Common myeloid progenitor, CD34-positive (primary cell): ENCODE measurements around the gene HAUS2.

Source experiments
- CTCF ChIA-PET: fragments of 350-600 bp; sonication (Branson Sonifier 250); formaldehyde crosslinking; loops from one replicate; lab custom pipeline; 2021; ENCODE audit warnings: antibody characterized with exemption; lab: Charles Lee
- POLR2A ChIA-PET: fragments of 350-600 bp; sonication (Branson Sonifier 250); formaldehyde crosslinking; loops from one replicate; lab custom pipeline; 2021; ENCODE audit warnings: antibody characterized with exemption; lab: Charles Lee
- DNase-seq, 3 donors: peaks; one replicate each; pipeline versions ENCODE4 v3.0.0 to v3.0.0-alpha.2; 2013
- H3K27ac ChIP-seq, 2 experiments: 1 replicate in 1 of 2; 2 replicates in 1 of 2; pipeline ENCODE4 v1.7.0; 2013; ENCODE audit warnings: inconsistent platforms in 2 of 2, low read length in 2 of 2, mild to moderate bottlenecking in 2 of 2, low read depth in 1 of 2, moderate library complexity in 1 of 2; ENCODE audit not compliant: severe bottlenecking in 2 of 2, insufficient read depth in 1 of 2, poor library complexity in 1 of 2
- H3K27me3 ChIP-seq, 5 experiments: replicated peaks in 2 of 5; 1 replicate in 3 of 5; 2 replicates in 2 of 5; pipeline versions ENCODE4 v1.6.1 to v1.7.0; 2013; ENCODE audit warnings: low read length in 4 of 5, mild to moderate bottlenecking in 2 of 5, moderate library complexity in 2 of 5, inconsistent platforms in 1 of 5; ENCODE audit not compliant: insufficient read depth in 5 of 5, control insufficient read depth in 4 of 5
- H3K36me3 ChIP-seq, 4 experiments: 1 replicate in 2 of 4; 2 replicates in 2 of 4; pipeline versions ENCODE4 v1.6.1 to v1.7.0; 2013; ENCODE audit warnings: low read length in 3 of 4, control low read depth in 1 of 4, mild to moderate bottlenecking in 1 of 4; ENCODE audit not compliant: control insufficient read depth in 4 of 4, insufficient read depth in 4 of 4
- H3K4me1 ChIP-seq, 4 experiments: 1 replicate in 3 of 4; 2 replicates in 1 of 4; pipeline versions ENCODE4 v1.6.1 to v1.7.1; 2013; ENCODE audit warnings: low read length in 3 of 4, mild to moderate bottlenecking in 3 of 4, control low read depth in 1 of 4, inconsistent platforms in 1 of 4, moderate library complexity in 1 of 4; ENCODE audit not compliant: control insufficient read depth in 4 of 4, insufficient read depth in 4 of 4; ENCODE audit errors: control extremely low read depth in 1 of 4
- H3K4me3 ChIP-seq, 7 experiments: 1 replicate in 4 of 7; 2 replicates in 3 of 7; pipeline versions ENCODE4 v1.5.1 to v1.7.0; 2013; ENCODE audit warnings: mild to moderate bottlenecking in 7 of 7, low read length in 6 of 7, moderate library complexity in 6 of 7, inconsistent platforms in 2 of 7, low read depth in 2 of 7, control low read depth in 1 of 7; ENCODE audit not compliant: insufficient read depth in 4 of 7, control insufficient read depth in 1 of 7; ENCODE audit errors: extremely low read depth in 1 of 7
- H3K9me3 ChIP-seq, 5 experiments: 1 replicate in 4 of 5; 2 replicates in 1 of 5; pipeline versions ENCODE4 v1.6.1 to v1.7.1; 2013; ENCODE audit warnings: low read length in 4 of 5, mild to moderate bottlenecking in 2 of 5, inconsistent platforms in 1 of 5, low read depth in 1 of 5, moderate library complexity in 1 of 5; ENCODE audit not compliant: control insufficient read depth in 4 of 5, insufficient read depth in 2 of 5; ENCODE audit errors: control extremely low read depth in 1 of 5
- WGBS: methylation state at CpG from one replicate; pipeline ENCODE4 v1.1.5; 2013; ENCODE audit not compliant: insufficient coverage; 5-methylcytosine and 5-hydroxymethylcytosine counted together

Gene HAUS2

GRCh38 chr15:42581272-42581730 is 32.7 kb downstream of the HAUS2 start:
- H3K27me3 ChIP-seq: no peaks in the 10 kb centered on the region
- WGBS: 2% methylated on average over 17 of the region's 37 CpGs
- peaks cover 2 to 10% (median 5%) of the 10 kb centered on the region in 4 experiments for H3K36me3 ChIP-seq
- ChIA-PET POLR2A (interaction anchor here (0.6 to 1.8 kb wide), 6 partner anchors 10 to 50 kb away, joined by 3 to 8 read pairs (median 6); no protein-coding TSS in a partner anchor), CTCF (interaction anchor here (0.7 to 8.1 kb wide), 5 partner anchors 9 to 41 kb away, joined by 3 to 46 read pairs (median 4); no protein-coding TSS in a partner anchor)
- peak overlapping the region in 1 of 2 experiments; percentile 20 for H3K27ac ChIP-seq
- peaks cover 25 to 76% (median 61%) of the 10 kb centered on the region in 4 experiments for H3K4me1 ChIP-seq
- peak; percentile 79 to 92 (median 88) for DNase-seq
- H3K9me3 ChIP-seq: no peaks in the 10 kb centered on the region
- H3K4me3 ChIP-seq: peak overlapping the region; percentile 56 to 86 (median 68)

DNA sequence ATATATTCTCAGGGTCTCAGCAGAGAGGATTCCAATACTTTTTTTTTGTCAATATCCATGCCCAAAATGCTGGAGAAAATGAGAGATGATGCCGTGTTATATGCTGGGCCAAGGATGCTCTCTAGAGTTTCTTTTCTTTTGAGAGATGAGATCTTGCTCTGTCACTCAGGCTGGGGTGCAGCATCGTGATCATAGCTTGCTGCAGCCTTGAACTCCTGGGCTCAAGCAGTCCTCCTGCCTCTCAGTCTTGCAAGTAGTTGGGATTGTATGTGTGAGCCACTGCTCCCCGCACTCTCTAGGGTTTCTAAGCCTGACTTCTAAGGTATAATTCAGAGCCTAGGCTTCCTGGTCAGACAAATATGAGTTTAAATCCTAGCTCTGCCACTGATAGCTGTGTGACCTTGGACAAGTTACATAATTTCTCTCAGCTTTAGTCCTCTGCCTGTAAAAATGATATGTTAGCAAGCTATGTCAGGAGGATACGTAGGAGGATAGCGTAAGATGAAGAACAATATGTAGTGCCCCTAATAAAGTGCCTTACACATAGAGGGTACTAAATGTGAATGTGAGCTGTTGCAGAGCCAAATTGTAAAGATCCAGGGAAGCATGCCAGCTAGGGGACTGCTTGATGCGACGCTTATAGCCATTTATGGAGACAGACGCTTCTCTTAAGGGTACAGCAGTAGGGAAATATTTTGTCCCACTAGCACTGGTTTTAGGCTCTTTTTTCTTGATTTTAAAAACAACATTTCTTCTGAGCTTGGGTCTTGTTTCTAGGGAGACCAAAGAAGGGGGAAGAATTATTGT is 34.1 kb downstream of the HAUS2 start:
- Histone ChIP-seq H3K9me3 (no peaks in the 10 kb centered on the region), H3K27ac (no peak overlapping the region), H3K4me3 (peak overlapping the region in 1 of 7 experiments; percentile 18), H3K36me3 (peaks cover 3 to 13% (median 6%) of the 10 kb centered on the region in 4 experiments), H3K27me3 (no peaks in the 10 kb centered on the region), H3K4me1 (peaks cover 19 to 62% (median 47%) of the 10 kb centered on the region in 4 experiments)
- POLR2A ChIA-PET: interaction anchor here (1.3 to 2.1 kb wide), 3 partner anchors 21 to 25 kb away, joined by 5 to 8 read pairs (median 5); no protein-coding TSS in a partner anchor
- CTCF ChIA-PET: interaction anchor here (0.7 to 8.1 kb wide), 12 partner anchors 8 to 75 kb away, joined by 3 to 46 read pairs (median 4); no protein-coding TSS in a partner anchor
- DNase-seq: no peak
- WGBS: 88% methylated on average over 6 of the region's 8 CpGs

DNA sequence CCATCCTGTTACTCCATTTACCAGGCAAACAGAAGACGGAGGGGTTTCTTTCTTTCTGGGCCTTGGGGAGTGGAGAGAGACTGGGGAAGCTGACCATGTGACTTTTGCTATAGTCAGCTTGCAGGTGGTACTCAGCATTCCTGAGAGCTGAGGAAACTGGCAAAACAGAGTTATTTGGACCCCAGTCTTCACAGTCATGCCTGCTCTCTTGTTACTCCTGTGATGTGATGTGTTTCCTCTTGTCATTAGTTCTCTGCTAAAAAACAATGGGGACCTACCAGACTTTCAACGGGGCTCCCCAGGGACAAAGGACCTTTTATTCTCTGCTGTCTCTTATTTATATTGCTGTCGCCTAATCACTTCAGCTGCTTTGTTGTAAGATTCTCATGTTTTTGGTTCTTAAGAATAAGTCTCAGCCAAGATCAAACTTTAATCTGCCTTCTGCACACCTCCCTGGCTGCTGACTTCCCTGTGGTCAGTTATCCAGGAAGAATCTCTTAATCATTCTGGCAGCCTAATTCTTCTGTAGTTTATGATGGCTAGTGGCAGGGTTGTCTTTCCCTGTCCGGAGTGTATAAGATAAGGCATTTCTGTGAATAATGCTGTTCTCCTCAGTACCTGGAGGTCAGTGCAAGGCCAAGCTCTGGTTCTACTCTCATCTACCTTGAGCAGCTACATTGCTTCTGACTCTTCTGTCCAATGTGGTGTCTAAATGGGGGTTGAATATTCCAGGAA is 35.6 kb downstream of the HAUS2 start:
- ChIA-PET CTCF (interaction anchor here (1.3 to 8.1 kb wide), 8 partner anchors 8 to 65 kb away, joined by 3 to 46 read pairs (median 5); partner anchors contain the start of gene STARD9), POLR2A (interaction anchor here (0.6 to 2.1 kb wide), 4 partner anchors 9 to 1040 kb away, joined by 3 to 8 read pairs (median 4); partner anchors contain the start of genes RPAP1 and STARD9)
- Histone ChIP-seq H3K27me3 (no peaks in the 10 kb centered on the region), H3K27ac (peak overlapping the region in 1 of 2 experiments; percentile 56), H3K36me3 (peaks cover 3 to 14% (median 6%) of the 10 kb centered on the region in 4 experiments), H3K9me3 (no peaks in the 10 kb centered on the region), H3K4me3 (peak overlapping the region in 2 of 7 experiments; percentile 18 to 52), H3K4me1 (peaks cover 19 to 60% (median 48%) of the 10 kb centered on the region in 4 experiments)
- WGBS: 33% methylated on average over 1 of the region's 4 CpGs
- DNase-seq: peak in 2 of 3 donors; percentile 21 to 50

DNA sequence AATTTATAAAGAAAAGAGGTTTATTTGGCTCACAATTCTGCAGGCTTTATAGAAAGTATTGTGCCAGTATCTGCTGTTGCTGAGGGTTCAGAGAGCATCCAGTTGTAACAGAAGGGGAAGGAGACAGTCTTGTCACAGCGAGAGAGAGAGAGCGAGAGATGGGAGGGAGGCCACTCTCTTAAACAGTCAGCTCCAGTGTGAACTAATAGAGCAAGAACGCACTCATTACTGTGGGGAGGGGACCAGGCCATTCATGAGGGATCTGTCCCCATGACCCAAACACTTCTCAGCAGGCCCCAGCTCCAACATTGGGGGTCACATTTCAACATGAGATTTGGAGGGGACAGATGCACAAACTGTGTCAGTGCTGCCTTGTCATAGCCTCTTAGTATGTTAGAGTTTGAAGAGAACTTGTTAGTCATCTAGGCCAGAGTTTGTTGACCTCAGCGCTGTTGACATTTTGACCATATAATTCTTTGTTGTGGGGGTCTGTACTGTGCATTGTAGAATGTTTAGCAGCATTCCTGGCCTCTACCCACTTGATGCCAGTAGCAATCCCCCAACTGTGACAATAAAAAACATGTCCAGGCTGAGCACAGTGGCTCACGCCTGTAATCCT is 42.1 kb downstream of the HAUS2 start:
- ChIA-PET CTCF (interaction anchor here (0.6 to 3.8 kb wide), 8 partner anchors 9 to 61 kb away, joined by 3 to 27 read pairs (median 3); partner anchors contain the start of gene STARD9), POLR2A (interaction anchor here (0.5 to 1.0 kb wide), 2 partner anchors 17 to 380 kb away, joined by 3 to 6 read pairs; no protein-coding TSS in a partner anchor)
- Histone ChIP-seq H3K36me3 (peaks cover 3 to 29% (median 15%) of the 10 kb centered on the region in 4 experiments), H3K9me3 (no peaks in the 10 kb centered on the region), H3K4me1 (peaks cover 11 to 24% (median 15%) of the 10 kb centered on the region in 4 experiments), H3K27me3 (no peaks in the 10 kb centered on the region), H3K27ac (no peak overlapping the region), H3K4me3 (no peak overlapping the region)
- no peak for DNase-seq
- 100% methylated on average over 3 of the region's 5 CpGs for WGBS

- DNase-seq: peak in 2 of 3 donors; percentile 32 to 41
- POLR2A ChIA-PET: interaction anchor here (1.0 kb wide), 1 partner anchor 16 kb away, joined by 6 read pairs; no protein-coding TSS in a partner anchor
- Histone ChIP-seq H3K36me3 (peaks cover 0 to 23% (median 10%) of the 10 kb centered on the region in 4 experiments), H3K4me1 (peaks cover 11 to 31% (median 18%) of the 10 kb centered on the region in 4 experiments), H3K27me3 (no peaks in the 10 kb centered on the region), H3K4me3 (no peak overlapping the region), H3K9me3 (no peaks in the 10 kb centered on the region), H3K27ac (no peak overlapping the region)
- 94% methylated on average over 4 of the region's 10 CpGs for WGBS
- CTCF ChIA-PET: interaction anchor here (0.7 to 3.8 kb wide), 10 partner anchors 8 to 60 kb away, joined by 3 to 27 read pairs (median 3); partner anchors contain the start of gene STARD9
Measured at GRCh38 chr15:42591238-42591934, 42.7 kb downstream of the HAUS2 start.
